ENCODE data around the gene MAP3K14.

DNA sequence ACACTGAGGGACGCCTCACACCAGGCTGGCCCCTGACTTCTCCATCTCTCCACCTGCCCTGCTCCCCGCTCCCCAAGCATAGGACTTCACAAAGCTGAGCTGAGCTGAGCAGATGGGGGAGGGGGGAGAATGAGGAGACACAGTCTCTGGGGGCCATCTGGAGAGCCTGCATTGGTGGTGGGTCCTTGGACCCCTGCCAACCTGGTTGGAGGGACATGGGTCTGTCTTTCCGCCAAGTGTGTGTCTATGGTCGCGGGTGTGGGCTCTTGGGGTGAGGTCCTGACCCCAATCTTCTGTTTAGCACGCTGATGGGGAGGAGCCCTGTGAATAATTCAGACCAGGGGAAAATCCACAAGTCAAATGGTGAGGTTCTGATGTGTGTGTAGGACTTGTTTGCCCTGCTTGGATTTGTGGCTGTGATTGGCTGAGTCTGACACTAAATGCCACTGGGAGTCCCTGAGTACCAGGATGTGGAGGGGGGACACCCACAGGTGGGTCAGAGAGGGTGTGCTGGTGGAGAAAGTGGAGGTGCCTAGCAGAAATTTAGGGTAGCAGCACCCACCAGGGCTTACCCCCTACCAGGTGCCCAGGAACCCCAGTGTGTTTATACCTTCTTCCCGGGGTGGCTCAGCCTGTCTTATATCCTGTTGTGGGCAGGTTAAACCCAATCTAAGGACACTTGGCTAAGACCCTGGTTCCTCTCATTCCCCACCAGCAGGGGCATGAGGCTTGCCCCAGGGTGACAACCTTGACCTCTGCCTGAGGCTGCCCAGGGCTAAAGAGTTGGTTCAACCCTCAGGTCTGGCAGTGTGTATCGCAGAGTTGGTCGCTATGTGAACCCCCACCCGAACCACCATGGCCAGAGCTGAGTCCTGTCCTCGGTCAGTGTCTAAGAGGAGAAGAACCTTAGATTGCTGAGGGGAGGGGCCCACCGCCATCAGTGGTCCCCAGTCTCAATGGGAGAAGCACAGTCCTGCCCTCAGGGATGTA, 93.0 kb downstream of the MAP3K14 start:
- TF ChIP-seq CTCF (IDR thresholded peaks at IDR 0.05) (no peak), POLR2AphosphoS5 (IDR thresholded peaks at IDR 0.05) (no peak), POLR2A (IDR thresholded peaks at IDR 0.05) (no peak)

Measured in suprapubic skin (tissue), 4 donors.